ENCODE data around the gene PRAMEF18.
"Not testable (repeated sequence)": the region's sequence is repeated elsewhere in the genome, so short reads cannot be mapped to it uniquely, and the experiment has no call there.

Gene PRAMEF18

GRCh38 chr1:13225675-13226204 is at the start of gene PRAMEF18:
Gene PRAMEF18 (minus strand): TSS chr1:13226154. CDS start chr1:13226106, 48 bp downstream.
- DNase-seq (ENCODE audit: low read depth); H3K4me3 ChIP-seq (replicated peaks; ENCODE audit: low read depth, low read length): not testable (repeated sequence)

GRCh38 chr1:13265124-13265523 is 39.2 kb upstream of the PRAMEF18 start:
- H3K4me3 ChIP-seq (replicated peaks; ENCODE audit: low read depth, low read length); DNase-seq (ENCODE audit: low read depth): not testable (repeated sequence)

GRCh38 chr1:13253898-13254297 is 27.9 kb upstream of the PRAMEF18 start, which contains the start of gene PRAMEF5:
Gene PRAMEF5 (plus strand): TSS chr1:13254198. CDS start chr1:13259269, 5,071 bp downstream.
- not testable (repeated sequence) for DNase-seq (ENCODE audit: low read depth); H3K4me3 ChIP-seq (replicated peaks; ENCODE audit: low read depth, low read length)

- not testable (repeated sequence) for DNase-seq (ENCODE audit: low read depth); H3K4me3 ChIP-seq (replicated peaks; ENCODE audit: low read depth, low read length)
Observed at GRCh38 chr1:13247122-13247521, 21.2 kb upstream of the PRAMEF18 start.

- not testable (repeated sequence) for H3K4me3 ChIP-seq (replicated peaks; ENCODE audit: low read depth, low read length); DNase-seq (ENCODE audit: low read depth)
Observed at GRCh38 chr1:13246554-13246871, 20.6 kb upstream of the PRAMEF18 start.

- H3K4me3 ChIP-seq (replicated peaks; ENCODE audit: low read depth, low read length); DNase-seq (ENCODE audit: low read depth): not testable (repeated sequence)
Observed at GRCh38 chr1:13245841-13246553, 20.0 kb upstream of the PRAMEF18 start.

- not testable (repeated sequence) for DNase-seq (ENCODE audit: low read depth); H3K4me3 ChIP-seq (replicated peaks; ENCODE audit: low read depth, low read length)
Observed at GRCh38 chr1:13243536-13244263, 17.7 kb upstream of the PRAMEF18 start.

GRCh38 chr1:13239633-13240032 is 13.7 kb upstream of the PRAMEF18 start:
- H3K4me3 ChIP-seq (replicated peaks; ENCODE audit: low read depth, low read length); DNase-seq (ENCODE audit: low read depth): not testable (repeated sequence)

GRCh38 chr1:13237572-13237971 is 11.6 kb upstream of the PRAMEF18 start:
- DNase-seq (ENCODE audit: low read depth); H3K4me3 ChIP-seq (replicated peaks; ENCODE audit: low read depth, low read length): not testable (repeated sequence)

- H3K4me3 ChIP-seq (replicated peaks; ENCODE audit: low read depth, low read length); DNase-seq (ENCODE audit: low read depth): not testable (repeated sequence)
Observed at GRCh38 chr1:13234057-13234456, 8.1 kb upstream of the PRAMEF18 start.

- not testable (repeated sequence) for H3K4me3 ChIP-seq (replicated peaks; ENCODE audit: low read depth, low read length); DNase-seq (ENCODE audit: low read depth)
Observed at GRCh38 chr1:13232056-13232455, 6.1 kb upstream of the PRAMEF18 start.

- H3K4me3 ChIP-seq (replicated peaks; ENCODE audit: low read depth, low read length); DNase-seq (ENCODE audit: low read depth): not testable (repeated sequence)
Observed at GRCh38 chr1:13231061-13231750, 5.3 kb upstream of the PRAMEF18 start.

- DNase-seq (ENCODE audit: low read depth); H3K4me3 ChIP-seq (replicated peaks; ENCODE audit: low read depth, low read length): not testable (repeated sequence)
Observed at GRCh38 chr1:13230601-13231000, 4.6 kb upstream of the PRAMEF18 start.

- not testable (repeated sequence) for H3K4me3 ChIP-seq (replicated peaks; ENCODE audit: low read depth, low read length); DNase-seq (ENCODE audit: low read depth)
Observed at GRCh38 chr1:13230096-13230495, 4.1 kb upstream of the PRAMEF18 start.
